OCI-LY7 (cell line): ENCODE results near the gene CCDC13. TPM values are rescaled to one million over a fixed set of nuclear protein-coding genes. Genes with fewer than 3 reads are reported as not detected.

Source experiments
- BruUV-seq: library from RNA; stranded (reverse); fragments of 400-500 nt; replicated peaks from 2 replicates; lab custom pipeline; 2021; lab: Mats Ljungman, UMichigan
- CTCF ChIA-PET: fragments of 300-600 bp; sonication (Branson Sonifier 250); formaldehyde crosslinking; loops from one replicate; lab custom pipeline; 2022; ENCODE audit warnings: antibody characterized with exemption; ENCODE audit not compliant: unreplicated experiment; lab: Charles Lee
- POLR2A ChIA-PET: fragments of 300-600 bp; sonication (Branson Sonifier 250); formaldehyde crosslinking; loops from one replicate; lab custom pipeline; 2022; ENCODE audit warnings: antibody characterized with exemption; lab: Charles Lee
- DNase-seq: peaks from one replicate; pipeline ENCODE4 v3.0.0-alpha.2; 2015; ENCODE audit warnings: low spot score
- H2AFZ ChIP-seq: fragments of 200-600 bp; sonication (generic), shearing (Covaris generic); 2 replicates; pipeline ENCODE4 v1.6.1; 2014; ENCODE audit warnings: mild to moderate bottlenecking, antibody characterized with exemption, low read length, moderate library complexity
- H3K27ac ChIP-seq: fragments of 200-600 bp; sonication (generic); 2 replicates; pipeline ENCODE4 v1.5.1; 2014; ENCODE audit warnings: mixed run types, low read depth, mild to moderate bottlenecking, moderate library complexity, low read length, inconsistent platforms; ENCODE audit not compliant: poor library complexity, severe bottlenecking
- H3K36me3 ChIP-seq: fragments of 200-600 bp; sonication (generic); 2 replicates; pipeline ENCODE4 v1.6.1; 2014; ENCODE audit warnings: mild to moderate bottlenecking, antibody characterized with exemption, low read length, moderate library complexity, mixed read lengths; ENCODE audit not compliant: insufficient read depth
- H3K4me1 ChIP-seq: fragments of 200-600 bp; sonication (generic); 2 replicates; pipeline ENCODE4 v1.5.1; 2014; ENCODE audit warnings: mild to moderate bottlenecking, low read length; ENCODE audit not compliant: insufficient read depth, poor library complexity, severe bottlenecking
- H3K4me2 ChIP-seq: fragments of 200-600 bp; sonication (generic); 2 replicates; pipeline ENCODE4 v1.6.1; 2014; ENCODE audit warnings: mild to moderate bottlenecking, low read length
- H3K4me3 ChIP-seq: fragments of 200-600 bp; sonication (generic); 2 replicates; pipeline ENCODE4 v1.5.1; 2014; ENCODE audit warnings: mild to moderate bottlenecking, low read depth, low read length; ENCODE audit not compliant: poor library complexity, severe bottlenecking
- H3K79me2 ChIP-seq: fragments of 200-600 bp; sonication (generic); 2 replicates; pipeline ENCODE4 v1.6.1; 2016; ENCODE audit warnings: low read depth, mild to moderate bottlenecking, low read length, moderate library complexity, mixed read lengths; ENCODE audit not compliant: insufficient read depth
- H3K9me2 ChIP-seq: fragments of 200-600 bp; sonication (generic); 2 replicates; pipeline ENCODE4 v1.6.1; 2016; ENCODE audit warnings: mild to moderate bottlenecking, low read length, mixed read lengths; ENCODE audit not compliant: insufficient read depth
- H3K9me3 ChIP-seq: fragments of 200-600 bp; sonication (generic); 2 replicates; pipeline ENCODE4 v1.6.1; 2014; ENCODE audit warnings: mild to moderate bottlenecking, mixed run types, low read length, mixed read lengths
- H4K20me1 ChIP-seq: fragments of 200-600 bp; sonication (generic); 2 replicates; pipeline ENCODE4 v1.6.1; 2014; ENCODE audit warnings: mild to moderate bottlenecking, antibody characterized with exemption, low read length, moderate library complexity, mixed read lengths; ENCODE audit not compliant: insufficient read depth
- CTCF ChIP-seq: fragments of 200-600 bp; sonication (generic); conservative IDR thresholded peaks from 2 replicates; pipeline ENCODE4 v1.5.1; 2014; ENCODE audit warnings: mild to moderate bottlenecking, antibody characterized with exemption, low read length, moderate library complexity, mixed read lengths
- EZH2phosphoT487 ChIP-seq: fragments of 200-600 bp; sonication (generic); IDR thresholded peaks from 2 replicates; pipeline ENCODE4 v1.6.1; 2018; ENCODE audit warnings: low read depth, borderline replicate concordance, mild to moderate bottlenecking, mixed run types, antibody characterized with exemption, low read length, moderate library complexity, mixed read lengths
- intact Hi-C: fragments of 100-400 bp; cut with micrococcal nuclease; formaldehyde crosslinking; loops from one replicate; pipeline ENCODE4 v1.10.0; 2022; ENCODE audit not compliant: unreplicated experiment
- total RNA-seq, 2 experiments: library from RNA; depleted of rRNA in 1 of 2; stranded (reverse); fragments of >200 nt in 1 of 2; shearing (Covaris generic) in 1 of 2; gene quantifications; 2 replicates each; pipeline ENCODE4 v1.2.3, GENCODE V29; 2014 to 2022

Gene CCDC13
- total RNA-seq, 2 experiments from 2014 or later: 1.4 TPM; not detected in 1

- no peaks in the 10 kb centered on the region for H4K20me1 ChIP-seq
- no peak overlapping the region for H3K4me2 ChIP-seq
- TF ChIP-seq EZH2phosphoT487: no peak
- no peak for TF ChIP-seq CTCF
- no peaks in the 10 kb centered on the region for H3K4me1 ChIP-seq
- ChIA-PET CTCF (no interaction called here), POLR2A (no interaction called here)
- no peak for DNase-seq
- intact Hi-C loops: loop anchor here (10.0 kb wide), 1 partner anchor 85 kb away; the partner anchor contains the start of gene ZBTB47
- H3K9me2 ChIP-seq: no peaks in the 10 kb centered on the region
- H3K27ac ChIP-seq: no peak overlapping the region
- no peak overlapping the region for H3K4me3 ChIP-seq
- no peak overlapping the region for H2AFZ ChIP-seq
- no peaks in the 10 kb centered on the region for H3K9me3 ChIP-seq
- BruUV-seq: no TSS peak
- H3K36me3 ChIP-seq: no peaks in the 10 kb centered on the region
- H3K79me2 ChIP-seq: no peaks in the 10 kb centered on the region
These were observed 33.5 kb downstream of the CCDC13 start for GRCh38 chr3:42739401-42740158.

GRCh38 chr3:42736531-42736930 lies 36.5 kb downstream of the CCDC13 start:
- ChIA-PET POLR2A (no interaction called here), CTCF (no interaction called here)
- no peak overlapping the region for H3K4me3 ChIP-seq
- H3K4me2 ChIP-seq: no peak overlapping the region
- H4K20me1 ChIP-seq: no peaks in the 10 kb centered on the region
- H3K27ac ChIP-seq: no peak overlapping the region
- no TSS peak for BruUV-seq
- intact Hi-C loops: no loop called here
- H2AFZ ChIP-seq: no peak overlapping the region
- H3K79me2 ChIP-seq: no peaks in the 10 kb centered on the region
- H3K36me3 ChIP-seq: no peaks in the 10 kb centered on the region
- TF ChIP-seq EZH2phosphoT487 (no peak), CTCF (no peak)
- no peaks in the 10 kb centered on the region for H3K9me2 ChIP-seq
- no peaks in the 10 kb centered on the region for H3K4me1 ChIP-seq
- no peak for DNase-seq
- H3K9me3 ChIP-seq: no peaks in the 10 kb centered on the region

- ChIA-PET POLR2A (no interaction called here), CTCF (no interaction called here)
- intact Hi-C loops: no loop called here
- Histone ChIP-seq H3K79me2 (no peaks in the 10 kb centered on the region), H3K9me3 (no peaks in the 10 kb centered on the region), H3K4me3 (no peak overlapping the region), H2AFZ (no peak overlapping the region), H3K4me1 (no peaks in the 10 kb centered on the region), H3K36me3 (no peaks in the 10 kb centered on the region), H3K9me2 (no peaks in the 10 kb centered on the region), H3K4me2 (no peak overlapping the region), H4K20me1 (no peaks in the 10 kb centered on the region), H3K27ac (no peak overlapping the region)
- DNase-seq: no peak
- TF ChIP-seq CTCF: no peak
- no peak for TF ChIP-seq EZH2phosphoT487
- BruUV-seq: no TSS peak
These were observed 37.0 kb downstream of the CCDC13 start for GRCh38 chr3:42736081-42736480.
